ENCODE measurements around the gene ELOVL2. TPM values are rescaled to one million over a fixed set of nuclear protein-coding genes. Genes with fewer than 3 reads are reported as not detected.

The ELOVL2 gene
- total RNA-seq, 1 donor from 2014 or later, result not detected

GRCh38 chr6:11085758-11086435 is 41.8 kb upstream of the ELOVL2 start:
- ChIA-PET CTCF (no interaction called here), POLR2A (no interaction called here)
- Mint-ChIP-seq H3K27me3 (peaks cover 17% of the 10 kb centered on the region), H3K4me3 (no peak overlapping the region), H3K4me1 (no peaks in the 10 kb centered on the region), H3K36me3 (ENCODE audit: low read depth) (no peaks in the 10 kb centered on the region), H3K9me3 (peaks cover 2% of the 10 kb centered on the region), H3K27ac (no peak overlapping the region)
- intact Hi-C loops (cut with micrococcal nuclease), result no loop called here
- DNase-seq, result no peak
- ATAC-seq (ENCODE audit: low read depth), result no peak
- no peak for TF ChIP-seq CTCF (IDR thresholded peaks at IDR 0.05)

- no peak for ATAC-seq (ENCODE audit: low read depth)
- intact Hi-C loops (cut with micrococcal nuclease), result no loop called here
- H3K4me3 Mint-ChIP-seq, result no peak overlapping the region
- DNase-seq, result no peak
- TF ChIP-seq CTCF (IDR thresholded peaks at IDR 0.05), result no peak
- no peak overlapping the region for H3K27ac Mint-ChIP-seq
- no peaks in the 10 kb centered on the region for H3K4me1 Mint-ChIP-seq
- H3K36me3 Mint-ChIP-seq (ENCODE audit: low read depth), result no peaks in the 10 kb centered on the region
- peaks cover 2% of the 10 kb centered on the region for H3K9me3 Mint-ChIP-seq
- CTCF ChIA-PET, result no interaction called here
- peaks cover 16% of the 10 kb centered on the region for H3K27me3 Mint-ChIP-seq
- POLR2A ChIA-PET, result no interaction called here
Measured at GRCh38 chr6:11083956-11084355, 39.9 kb upstream of the ELOVL2 start.

GRCh38 chr6:11083491-11083890 is 39.4 kb upstream of the ELOVL2 start:
- Mint-ChIP-seq H3K4me1 (no peaks in the 10 kb centered on the region), H3K27ac (no peak overlapping the region), H3K27me3 (peaks cover 12% of the 10 kb centered on the region), H3K9me3 (peaks cover 2% of the 10 kb centered on the region), H3K36me3 (ENCODE audit: low read depth) (no peaks in the 10 kb centered on the region), H3K4me3 (no peak overlapping the region)
- no peak for ATAC-seq (ENCODE audit: low read depth)
- DNase-seq, result no peak
- ChIA-PET POLR2A (interaction anchor here (0.6 kb wide), 1 partner anchor 633 kb away, joined by 4 read pairs; no protein-coding TSS in a partner anchor), CTCF (interaction anchor here (1.7 kb wide), 1 partner anchor 14 kb away, joined by 6 read pairs; no protein-coding TSS in a partner anchor)
- TF ChIP-seq CTCF (IDR thresholded peaks at IDR 0.05), result no peak
- intact Hi-C loops (cut with micrococcal nuclease), result no loop called here

GRCh38 chr6:11080296-11080695 is 36.2 kb upstream of the ELOVL2 start:
- DNase-seq (no peak), ATAC-seq (ENCODE audit: low read depth) (no peak)
- peaks cover 3% of the 10 kb centered on the region for H3K27me3 Mint-ChIP-seq
- POLR2A ChIA-PET, result no interaction called here
- no peak overlapping the region for H3K27ac Mint-ChIP-seq
- no peaks in the 10 kb centered on the region for H3K36me3 Mint-ChIP-seq (ENCODE audit: low read depth)
- CTCF ChIA-PET, result no interaction called here
- intact Hi-C loops (cut with micrococcal nuclease), result no loop called here
- H3K9me3 Mint-ChIP-seq, result no peaks in the 10 kb centered on the region
- H3K4me3 Mint-ChIP-seq, result no peak overlapping the region
- no peak for TF ChIP-seq CTCF (IDR thresholded peaks at IDR 0.05)
- no peaks in the 10 kb centered on the region for H3K4me1 Mint-ChIP-seq

- no peak for TF ChIP-seq CTCF (IDR thresholded peaks at IDR 0.05)
Measured at GRCh38 chr6:11078266-11078665, 34.2 kb upstream of the ELOVL2 start.

More at GRCh38 chr6:11078266-11078665, 34.2 kb upstream of the ELOVL2 start:
- DNase-seq (no peak), ATAC-seq (ENCODE audit: low read depth) (no peak)
- no peaks in the 10 kb centered on the region for H3K36me3 Mint-ChIP-seq (ENCODE audit: low read depth)
- CTCF ChIA-PET, result no interaction called here
- intact Hi-C loops (cut with micrococcal nuclease), result no loop called here
- no peak overlapping the region for H3K4me3 Mint-ChIP-seq
- H3K27ac Mint-ChIP-seq, result no peak overlapping the region
- H3K9me3 Mint-ChIP-seq, result no peaks in the 10 kb centered on the region
- H3K4me1 Mint-ChIP-seq, result no peaks in the 10 kb centered on the region
- no peaks in the 10 kb centered on the region for H3K27me3 Mint-ChIP-seq
- POLR2A ChIA-PET, result no interaction called here

Measured in activated B cell treated with CpG ODN at 0.5 μM for 24 hours (primary cell).